RWPE2 (cell line): ENCODE results near the gene NLGN4X.

ENCODE experiments used
- ATAC-seq: fragments of 200-7000 bp; cut with Tn5 transposase; 3 replicates; pipeline ENCODE4 v1.9.1; 2021; ENCODE audit warnings: low read depth
- DNase-seq: peaks from one replicate; pipeline ENCODE4 v3.0.0-alpha.2; 2020; ENCODE audit warnings: low spot score
- H3K27ac ChIP-seq: fragments of 450-650 bp; 2 replicates; pipeline ENCODE4 v1.5.1; 2017; ENCODE audit warnings: mild to moderate bottlenecking; ENCODE audit not compliant: poor library complexity, severe bottlenecking
- H3K27me3 ChIP-seq: fragments of 250-450 bp; sonication (Bioruptor Pico); 2 replicates; pipeline ENCODE4 v1.5.1; 2021; ENCODE audit warnings: mild to moderate bottlenecking, moderate library complexity; ENCODE audit not compliant: insufficient read depth, poor library complexity, severe bottlenecking
- H3K36me3 ChIP-seq: fragments of 250-450 bp; sonication (Bioruptor Pico); 2 replicates; pipeline ENCODE4 v1.5.1; 2020; ENCODE audit warnings: low read depth, mild to moderate bottlenecking, moderate library complexity
- H3K4me1 ChIP-seq: fragments of 250-450 bp; sonication (Bioruptor Pico); 2 replicates; pipeline ENCODE4 v1.5.1; 2021; ENCODE audit warnings: mild to moderate bottlenecking, moderate library complexity; ENCODE audit not compliant: insufficient read depth, poor library complexity, severe bottlenecking
- H3K4me3 ChIP-seq: fragments of 250-450 bp; sonication (Bioruptor Pico); 2 replicates; pipeline ENCODE4 v1.5.1; 2021; ENCODE audit warnings: mild to moderate bottlenecking, moderate library complexity; ENCODE audit not compliant: severe bottlenecking
- H3K9me3 ChIP-seq: fragments of 250-450 bp; sonication (Bioruptor Pico); 2 replicates; pipeline ENCODE4 v1.5.1; 2021; ENCODE audit warnings: mild to moderate bottlenecking, moderate library complexity; ENCODE audit not compliant: severe bottlenecking
- CTCF ChIP-seq: fragments of 450-650 bp; IDR thresholded peaks from one replicate; pipeline ENCODE4 v1.5.1; 2017; ENCODE audit warnings: mild to moderate bottlenecking, moderate library complexity; ENCODE audit not compliant: poor library complexity, severe bottlenecking

Gene NLGN4X

DNA sequence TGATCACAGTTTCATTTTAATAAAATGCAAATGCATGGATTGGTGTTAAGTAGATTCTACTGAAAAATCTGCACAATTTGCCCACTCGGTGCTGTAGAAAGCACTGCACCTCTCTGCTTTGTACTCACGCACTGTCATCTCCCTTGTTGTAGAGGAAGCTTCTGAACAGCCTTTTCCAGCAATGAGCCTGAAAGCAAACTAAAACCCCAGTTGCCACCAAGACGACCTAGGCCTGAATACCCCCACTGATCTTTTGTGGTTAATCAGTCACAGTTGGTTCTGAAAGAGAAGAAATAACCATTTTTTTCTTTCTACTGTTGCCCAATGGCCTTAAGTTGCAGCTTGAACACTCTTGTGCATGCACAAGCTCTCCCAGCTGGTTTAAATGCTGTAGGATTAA, 229.8 kb downstream of the NLGN4X start:
- Histone ChIP-seq H3K4me3 (no peak overlapping the region), H3K9me3 (no peaks in the 10 kb centered on the region), H3K4me1 (no peaks in the 10 kb centered on the region), H3K36me3 (no peaks in the 10 kb centered on the region), H3K27ac (no peak overlapping the region), H3K27me3 (no peaks in the 10 kb centered on the region)
- no peak for TF ChIP-seq CTCF
- no peak for ATAC-seq
- no peak for DNase-seq

- Histone ChIP-seq H3K36me3 (no peaks in the 10 kb centered on the region), H3K4me1 (no peaks in the 10 kb centered on the region), H3K9me3 (no peaks in the 10 kb centered on the region), H3K27ac (no peak overlapping the region), H3K4me3 (no peak overlapping the region), H3K27me3 (no peaks in the 10 kb centered on the region)
- TF ChIP-seq CTCF = no peak
- DNase-seq (no peak), ATAC-seq (no peak)
Measured at GRCh38 chrX:5998456-5998855, 230.2 kb downstream of the NLGN4X start.

DNA sequence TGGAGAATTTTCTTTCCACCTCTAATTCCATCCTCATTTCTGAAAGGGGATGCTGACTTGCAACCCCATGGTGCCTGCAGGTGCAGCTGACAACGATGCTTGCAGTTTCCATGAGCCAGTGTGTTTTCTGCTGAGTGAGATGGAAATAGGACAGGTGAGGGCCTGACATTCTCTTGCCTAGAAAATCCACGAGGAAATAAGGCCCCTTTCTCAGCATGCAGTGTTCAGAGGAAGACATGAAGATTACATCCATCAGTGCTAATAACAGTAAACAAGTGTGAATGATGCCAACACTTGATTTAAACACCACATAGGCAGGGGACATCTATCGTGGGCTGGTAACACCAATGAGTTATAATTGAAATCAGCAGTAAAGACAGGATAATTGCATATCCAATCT, 237.3 kb downstream of the NLGN4X start:
- no peaks in the 10 kb centered on the region for H3K36me3 ChIP-seq
- DNase-seq (no peak), ATAC-seq (no peak)
- no peak for TF ChIP-seq CTCF
- H3K9me3 ChIP-seq = no peaks in the 10 kb centered on the region
- H3K27ac ChIP-seq = no peak overlapping the region
- no peak overlapping the region for H3K4me3 ChIP-seq
- no peaks in the 10 kb centered on the region for H3K4me1 ChIP-seq
- H3K27me3 ChIP-seq = no peaks in the 10 kb centered on the region

DNA sequence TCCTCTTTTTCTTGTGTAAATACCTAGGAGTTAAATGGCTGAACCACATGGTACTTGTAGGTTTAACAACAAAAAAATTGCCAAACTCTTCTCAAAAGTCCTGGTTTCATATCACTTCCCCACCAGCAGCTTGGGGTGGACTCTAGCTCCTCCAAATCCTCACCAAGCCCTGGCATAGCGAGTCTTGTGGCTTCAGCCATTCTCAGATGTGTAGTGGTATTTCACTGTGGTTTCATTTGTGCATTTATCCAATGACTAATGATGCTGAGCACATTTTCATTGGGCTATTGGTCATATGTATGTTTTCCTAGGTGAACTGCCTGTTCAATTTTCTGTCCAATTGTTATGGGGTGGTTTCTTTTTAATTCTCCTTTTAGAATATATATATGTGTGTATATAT, 249.3 kb downstream of the NLGN4X start:
- Histone ChIP-seq H3K4me1 (no peaks in the 10 kb centered on the region), H3K27ac (no peak overlapping the region), H3K27me3 (no peaks in the 10 kb centered on the region), H3K9me3 (no peaks in the 10 kb centered on the region), H3K4me3 (no peak overlapping the region), H3K36me3 (no peaks in the 10 kb centered on the region)
- DNase-seq (no peak), ATAC-seq (no peak)
- no peak for TF ChIP-seq CTCF

- Histone ChIP-seq H3K4me3 (no peak overlapping the region), H3K27ac (no peak overlapping the region), H3K4me1 (no peaks in the 10 kb centered on the region), H3K9me3 (no peaks in the 10 kb centered on the region), H3K27me3 (no peaks in the 10 kb centered on the region), H3K36me3 (no peaks in the 10 kb centered on the region)
- DNase-seq (no peak), ATAC-seq (no peak)
- no peak for TF ChIP-seq CTCF
Measured at GRCh38 chrX:5976332-5976731, 252.3 kb downstream of the NLGN4X start.
